Measurements from ENCODE around the gene EIF2D. TPM values are rescaled to one million over a fixed set of nuclear protein-coding genes. Genes with fewer than 3 reads are reported as not detected.

The EIF2D gene
- total and polyA plus RNA-seq, 9 of the 15 experiments (the other 6 are each of a cell fraction or from before 2014, with no cell fraction given), result 81.1 to 138 (median 93.9) TPM

- TF ChIP-seq, protein P1, sequence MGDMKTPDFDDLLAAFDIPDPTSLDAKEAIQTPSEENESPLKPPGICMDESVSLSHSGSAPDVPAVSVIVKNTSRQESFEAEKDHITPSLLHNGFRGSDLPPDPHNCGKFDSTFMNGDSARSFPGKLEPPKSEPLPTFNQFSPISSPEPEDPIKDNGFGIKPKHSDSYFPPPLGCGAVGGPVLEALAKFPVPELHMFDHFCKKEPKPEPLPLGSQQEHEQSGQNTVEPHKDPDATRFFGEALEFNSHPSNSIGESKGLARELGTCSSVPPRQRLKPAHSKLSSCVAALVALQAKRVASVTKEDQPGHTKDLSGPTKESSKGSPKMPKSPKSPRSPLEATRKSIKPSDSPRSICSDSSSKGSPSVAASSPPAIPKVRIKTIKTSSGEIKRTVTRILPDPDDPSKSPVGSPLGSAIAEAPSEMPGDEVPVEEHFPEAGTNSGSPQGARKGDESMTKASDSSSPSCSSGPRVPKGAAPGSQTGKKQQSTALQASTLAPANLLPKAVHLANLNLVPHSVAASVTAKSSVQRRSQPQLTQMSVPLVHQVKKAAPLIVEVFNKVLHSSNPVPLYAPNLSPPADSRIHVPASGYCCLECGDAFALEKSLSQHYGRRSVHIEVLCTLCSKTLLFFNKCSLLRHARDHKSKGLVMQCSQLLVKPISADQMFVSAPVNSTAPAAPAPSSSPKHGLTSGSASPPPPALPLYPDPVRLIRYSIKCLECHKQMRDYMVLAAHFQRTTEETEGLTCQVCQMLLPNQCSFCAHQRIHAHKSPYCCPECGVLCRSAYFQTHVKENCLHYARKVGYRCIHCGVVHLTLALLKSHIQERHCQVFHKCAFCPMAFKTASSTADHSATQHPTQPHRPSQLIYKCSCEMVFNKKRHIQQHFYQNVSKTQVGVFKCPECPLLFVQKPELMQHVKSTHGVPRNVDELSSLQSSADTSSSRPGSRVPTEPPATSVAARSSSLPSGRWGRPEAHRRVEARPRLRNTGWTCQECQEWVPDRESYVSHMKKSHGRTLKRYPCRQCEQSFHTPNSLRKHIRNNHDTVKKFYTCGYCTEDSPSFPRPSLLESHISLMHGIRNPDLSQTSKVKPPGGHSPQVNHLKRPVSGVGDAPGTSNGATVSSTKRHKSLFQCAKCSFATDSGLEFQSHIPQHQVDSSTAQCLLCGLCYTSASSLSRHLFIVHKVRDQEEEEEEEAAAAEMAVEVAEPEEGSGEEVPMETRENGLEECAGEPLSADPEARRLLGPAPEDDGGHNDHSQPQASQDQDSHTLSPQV (IDR thresholded peaks at IDR 0.05), result peak; percentile 86
- TF ChIP-seq, protein P2, sequence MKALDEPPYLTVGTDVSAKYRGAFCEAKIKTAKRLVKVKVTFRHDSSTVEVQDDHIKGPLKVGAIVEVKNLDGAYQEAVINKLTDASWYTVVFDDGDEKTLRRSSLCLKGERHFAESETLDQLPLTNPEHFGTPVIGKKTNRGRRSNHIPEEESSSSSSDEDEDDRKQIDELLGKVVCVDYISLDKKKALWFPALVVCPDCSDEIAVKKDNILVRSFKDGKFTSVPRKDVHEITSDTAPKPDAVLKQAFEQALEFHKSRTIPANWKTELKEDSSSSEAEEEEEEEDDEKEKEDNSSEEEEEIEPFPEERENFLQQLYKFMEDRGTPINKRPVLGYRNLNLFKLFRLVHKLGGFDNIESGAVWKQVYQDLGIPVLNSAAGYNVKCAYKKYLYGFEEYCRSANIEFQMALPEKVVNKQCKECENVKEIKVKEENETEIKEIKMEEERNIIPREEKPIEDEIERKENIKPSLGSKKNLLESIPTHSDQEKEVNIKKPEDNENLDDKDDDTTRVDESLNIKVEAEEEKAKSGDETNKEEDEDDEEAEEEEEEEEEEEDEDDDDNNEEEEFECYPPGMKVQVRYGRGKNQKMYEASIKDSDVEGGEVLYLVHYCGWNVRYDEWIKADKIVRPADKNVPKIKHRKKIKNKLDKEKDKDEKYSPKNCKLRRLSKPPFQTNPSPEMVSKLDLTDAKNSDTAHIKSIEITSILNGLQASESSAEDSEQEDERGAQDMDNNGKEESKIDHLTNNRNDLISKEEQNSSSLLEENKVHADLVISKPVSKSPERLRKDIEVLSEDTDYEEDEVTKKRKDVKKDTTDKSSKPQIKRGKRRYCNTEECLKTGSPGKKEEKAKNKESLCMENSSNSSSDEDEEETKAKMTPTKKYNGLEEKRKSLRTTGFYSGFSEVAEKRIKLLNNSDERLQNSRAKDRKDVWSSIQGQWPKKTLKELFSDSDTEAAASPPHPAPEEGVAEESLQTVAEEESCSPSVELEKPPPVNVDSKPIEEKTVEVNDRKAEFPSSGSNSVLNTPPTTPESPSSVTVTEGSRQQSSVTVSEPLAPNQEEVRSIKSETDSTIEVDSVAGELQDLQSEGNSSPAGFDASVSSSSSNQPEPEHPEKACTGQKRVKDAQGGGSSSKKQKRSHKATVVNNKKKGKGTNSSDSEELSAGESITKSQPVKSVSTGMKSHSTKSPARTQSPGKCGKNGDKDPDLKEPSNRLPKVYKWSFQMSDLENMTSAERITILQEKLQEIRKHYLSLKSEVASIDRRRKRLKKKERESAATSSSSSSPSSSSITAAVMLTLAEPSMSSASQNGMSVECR (CRISPR knock-in tag; IDR thresholded peaks at IDR 0.05), result peak; percentile 99
- 0 out of 2 replicates have a peak, but pooled peaks have one; percentile 12 for TF ChIP-seq DPF2 (IDR thresholded peaks at IDR 0.05)
- TF ChIP-seq WHSC1 (IDR thresholded peaks at IDR 0.05; ENCODE audit: low read length), result no peak
- TF ChIP-seq EHMT2 (IDR thresholded peaks at IDR 0.05), result peak; percentile 71; the same call in 1 of the 2 replicates
- peak; percentile 100 for TF ChIP-seq PHF8 (IDR thresholded peaks at IDR 0.05; ENCODE audit: borderline replicate concordance, low read length)
- TF ChIP-seq FOXP1 (CRISPR knock-in tag; IDR thresholded peaks at IDR 0.05), result peak; percentile 97
- TF ChIP-seq, protein P3, sequence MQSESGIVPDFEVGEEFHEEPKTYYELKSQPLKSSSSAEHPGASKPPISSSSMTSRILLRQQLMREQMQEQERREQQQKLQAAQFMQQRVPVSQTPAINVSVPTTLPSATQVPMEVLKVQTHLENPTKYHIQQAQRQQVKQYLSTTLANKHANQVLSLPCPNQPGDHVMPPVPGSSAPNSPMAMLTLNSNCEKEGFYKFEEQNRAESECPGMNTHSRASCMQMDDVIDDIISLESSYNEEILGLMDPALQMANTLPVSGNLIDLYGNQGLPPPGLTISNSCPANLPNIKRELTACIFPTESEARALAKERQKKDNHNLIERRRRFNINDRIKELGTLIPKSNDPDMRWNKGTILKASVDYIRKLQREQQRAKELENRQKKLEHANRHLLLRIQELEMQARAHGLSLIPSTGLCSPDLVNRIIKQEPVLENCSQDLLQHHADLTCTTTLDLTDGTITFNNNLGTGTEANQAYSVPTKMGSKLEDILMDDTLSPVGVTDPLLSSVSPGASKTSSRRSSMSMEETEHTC (IDR thresholded peaks at IDR 0.05), result no peak; the same call in 1 of the 2 replicates
- no peak for TF ChIP-seq CBFA2T2 (conservative IDR thresholded peaks at IDR 0.05)
- TF ChIP-seq MCM3 (IDR thresholded peaks at IDR 0.05), result no peak
- no peak for TF ChIP-seq ZNF347 (CRISPR knock-in tag; IDR thresholded peaks at IDR 0.05; ENCODE audit: low read depth)
- TF ChIP-seq ZBTB8A (IDR thresholded peaks at IDR 0.05; ENCODE audit: partially characterized antibody), result no peak
- TF ChIP-seq MTA3 (IDR thresholded peaks at IDR 0.05; ENCODE audit: borderline replicate concordance), result peak; percentile 96
- TF ChIP-seq POLR2AphosphoS2 (IDR thresholded peaks at IDR 0.05; ENCODE audit: low read length), result 0 out of 2 replicates have a peak, but pooled peaks have one; percentile 56
- TF ChIP-seq E4F1 (CRISPR knock-in tag; IDR thresholded peaks at IDR 0.05; ENCODE audit: borderline replicate concordance), result peak; percentile 83; the same call in 1 of the 2 replicates
- peak; percentile 32; the same call in 1 of the 2 replicates for TF ChIP-seq MAFK (IDR thresholded peaks at IDR 0.05; ENCODE audit: low read length)
Observed at GRCh38 chr1:206612129-206612876, at the start of gene EIF2D (continued).
